GM08714 (cell line): ENCODE data around the gene PLEKHH1.
A peak's percentile ranks its signal among the peaks of the same experiment; 100 is the strongest.
"Not testable (repeated sequence)": the region's sequence is repeated elsewhere in the genome, so short reads cannot be mapped to it uniquely, and the experiment has no call there.

Source experiments
- H3K4me3 ChIP-seq: fragments of 200-500 bp; sonication (Bioruptor generic); 2 replicates; pipeline ENCODE4 v1.5.1; 2014; ENCODE audit warnings: mild to moderate bottlenecking, low read length, inconsistent platforms
- ZNF274 ChIP-seq: IDR thresholded peaks from 2 replicates; pipeline ENCODE4 v1.6.1; 2012; ENCODE audit warnings: mild to moderate bottlenecking, low read depth, low read length

Gene PLEKHH1

GRCh38 chr14:67580336-67581171, 47.5 kb downstream of the PLEKHH1 start:
- no peak for TF ChIP-seq ZNF274
- no peak overlapping the region for H3K4me3 ChIP-seq

- H3K4me3 ChIP-seq = no peak overlapping the region
- no peak for TF ChIP-seq ZNF274
Measured at GRCh38 chr14:67581643-67582042, 48.6 kb downstream of the PLEKHH1 start.

- H3K4me3 ChIP-seq = no peak overlapping the region
- TF ChIP-seq ZNF274 = no peak
Measured at GRCh38 chr14:67582061-67582460, 49.0 kb downstream of the PLEKHH1 start.

GRCh38 chr14:67583711-67584644, 50.9 kb downstream of the PLEKHH1 start:
- no peak for TF ChIP-seq ZNF274
- no peak overlapping the region for H3K4me3 ChIP-seq

GRCh38 chr14:67584978-67585377, 51.9 kb downstream of the PLEKHH1 start:
- no peak for TF ChIP-seq ZNF274
- H3K4me3 ChIP-seq = no peak overlapping the region

- TF ChIP-seq ZNF274 = no peak
- H3K4me3 ChIP-seq = no peak overlapping the region
Measured at GRCh38 chr14:67586369-67586768, 53.3 kb downstream of the PLEKHH1 start.

GRCh38 chr14:67589204-67589770, 56.2 kb downstream of the PLEKHH1 start:
- H3K4me3 ChIP-seq = no peak overlapping the region
- TF ChIP-seq ZNF274 = no peak

GRCh38 chr14:67593650-67594049, 60.6 kb downstream of the PLEKHH1 start:
- not testable (repeated sequence) for H3K4me3 ChIP-seq

- TF ChIP-seq ZNF274 = no peak
- H3K4me3 ChIP-seq = no peak overlapping the region
Measured at GRCh38 chr14:67595392-67595791, 62.3 kb downstream of the PLEKHH1 start.

- H3K4me3 ChIP-seq = peak within 1 kb of the TSS; percentile 82
- TF ChIP-seq ZNF274 = no peak
Measured at GRCh38 chr14:67599698-67600561, 66.8 kb downstream of the PLEKHH1 start, which contains the start of gene PIGH. Gene PIGH, minus strand, starts transcription at chr14:67600268. Its CDS starts 65 bp downstream, at chr14:67600203.

- peak overlapping the region; percentile 82; the same call in 1 of the 2 replicates for H3K4me3 ChIP-seq
Measured at GRCh38 chr14:67600562-67600974, 67.5 kb downstream of the PLEKHH1 start.

GRCh38 chr14:67602076-67602475, 69.0 kb downstream of the PLEKHH1 start:
- H3K4me3 ChIP-seq = no peak overlapping the region
- TF ChIP-seq ZNF274 = no peak

GRCh38 chr14:67602995-67603545, 70.0 kb downstream of the PLEKHH1 start:
- H3K4me3 ChIP-seq = no peak overlapping the region
- TF ChIP-seq ZNF274 = no peak
